Measurements from ENCODE around the gene VASP.

Gene VASP

GRCh38 chr19:45503909-45504308 lies 3.4 kb upstream of the VASP start:
- no peak for TF ChIP-seq CTCF (conservative IDR thresholded peaks at IDR 0.05; ENCODE audit: control insufficient read depth, insufficient read depth, low read depth, low read length)
- DNase-seq (ENCODE audit: low read depth): no peak
- H3K4me3 ChIP-seq (ENCODE audit: control insufficient read depth, low read depth, low read length): no peak overlapping the region

- no peak for DNase-seq (ENCODE audit: low read depth)
- TF ChIP-seq CTCF (conservative IDR thresholded peaks at IDR 0.05; ENCODE audit: control insufficient read depth, insufficient read depth, low read depth, low read length): no peak
- H3K4me3 ChIP-seq (ENCODE audit: control insufficient read depth, low read depth, low read length): no peak overlapping the region
Measured at GRCh38 chr19:45505151-45505995, 1.9 kb upstream of the VASP start.

- peak overlapping the region; percentile 93 for H3K4me3 ChIP-seq (ENCODE audit: control insufficient read depth, low read depth, low read length)
- DNase-seq (ENCODE audit: low read depth): no peak
- no peak for TF ChIP-seq CTCF (conservative IDR thresholded peaks at IDR 0.05; ENCODE audit: control insufficient read depth, insufficient read depth, low read depth, low read length)
Measured at GRCh38 chr19:45505996-45506245, 1.4 kb upstream of the VASP start.

- H3K4me3 ChIP-seq (ENCODE audit: control insufficient read depth, low read depth, low read length): peak overlapping the region; percentile 93
- DNase-seq (ENCODE audit: low read depth): peak; percentile 85
- TF ChIP-seq CTCF (conservative IDR thresholded peaks at IDR 0.05; ENCODE audit: control insufficient read depth, insufficient read depth, low read depth, low read length): peak; percentile 16
Measured at GRCh38 chr19:45506246-45506988, 862 bp upstream of the VASP start.

- DNase-seq (ENCODE audit: low read depth): no peak
- peak overlapping the region; percentile 93 for H3K4me3 ChIP-seq (ENCODE audit: control insufficient read depth, low read depth, low read length)
- no peak for TF ChIP-seq CTCF (conservative IDR thresholded peaks at IDR 0.05; ENCODE audit: control insufficient read depth, insufficient read depth, low read depth, low read length)
Measured at GRCh38 chr19:45507872-45508416, 665 bp downstream of the VASP start.

- peak overlapping the region; percentile 93 for H3K4me3 ChIP-seq (ENCODE audit: control insufficient read depth, low read depth, low read length)
- DNase-seq (ENCODE audit: low read depth): no peak
- no peak for TF ChIP-seq CTCF (conservative IDR thresholded peaks at IDR 0.05; ENCODE audit: control insufficient read depth, insufficient read depth, low read depth, low read length)
Measured at GRCh38 chr19:45508417-45508860, 1.2 kb downstream of the VASP start.
